ENCODE results near the gene EYS. TPM values are rescaled to one million over a fixed set of nuclear protein-coding genes. Genes with fewer than 3 reads are reported as not detected.

EYS gene
- total RNA-seq, 2 donors from 2014 or later, result not detected

DNA sequence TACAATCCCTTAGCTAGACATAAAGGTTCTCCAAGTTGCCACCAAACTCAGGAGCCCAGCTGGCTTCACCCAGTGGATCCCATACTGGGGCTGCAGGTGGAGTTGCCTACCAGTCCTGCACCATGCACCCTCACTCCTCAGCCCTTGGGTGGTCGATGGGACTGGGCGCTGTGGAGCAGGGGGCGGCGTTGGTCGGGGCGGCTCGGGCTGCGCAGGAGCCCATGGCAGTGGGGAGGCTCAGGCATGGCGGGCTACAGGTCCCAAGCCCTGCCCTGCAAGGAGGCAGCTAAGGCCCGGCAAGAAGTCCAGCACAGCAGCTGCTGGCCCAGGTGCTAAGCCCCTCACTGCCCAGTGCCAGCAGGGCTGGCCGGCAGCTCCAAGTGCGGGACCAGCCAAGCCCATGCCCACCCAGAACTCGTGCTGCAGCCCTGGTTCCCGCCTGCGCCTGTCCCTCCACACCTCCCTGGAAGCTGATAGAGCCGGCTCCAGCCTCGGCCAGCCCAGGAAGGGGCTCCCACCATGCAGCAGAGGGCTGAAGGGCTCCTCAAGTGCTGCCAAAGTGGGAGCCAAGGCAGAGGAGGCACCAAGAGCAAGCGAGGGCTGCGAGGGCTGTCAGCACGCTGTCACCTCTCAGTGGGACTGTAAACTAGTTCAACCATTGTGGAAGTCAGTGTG is 1159.3 kb downstream of the EYS start:
- no peak overlapping the region for H3K4me3 ChIP-seq
- TF ChIP-seq, protein P1, sequence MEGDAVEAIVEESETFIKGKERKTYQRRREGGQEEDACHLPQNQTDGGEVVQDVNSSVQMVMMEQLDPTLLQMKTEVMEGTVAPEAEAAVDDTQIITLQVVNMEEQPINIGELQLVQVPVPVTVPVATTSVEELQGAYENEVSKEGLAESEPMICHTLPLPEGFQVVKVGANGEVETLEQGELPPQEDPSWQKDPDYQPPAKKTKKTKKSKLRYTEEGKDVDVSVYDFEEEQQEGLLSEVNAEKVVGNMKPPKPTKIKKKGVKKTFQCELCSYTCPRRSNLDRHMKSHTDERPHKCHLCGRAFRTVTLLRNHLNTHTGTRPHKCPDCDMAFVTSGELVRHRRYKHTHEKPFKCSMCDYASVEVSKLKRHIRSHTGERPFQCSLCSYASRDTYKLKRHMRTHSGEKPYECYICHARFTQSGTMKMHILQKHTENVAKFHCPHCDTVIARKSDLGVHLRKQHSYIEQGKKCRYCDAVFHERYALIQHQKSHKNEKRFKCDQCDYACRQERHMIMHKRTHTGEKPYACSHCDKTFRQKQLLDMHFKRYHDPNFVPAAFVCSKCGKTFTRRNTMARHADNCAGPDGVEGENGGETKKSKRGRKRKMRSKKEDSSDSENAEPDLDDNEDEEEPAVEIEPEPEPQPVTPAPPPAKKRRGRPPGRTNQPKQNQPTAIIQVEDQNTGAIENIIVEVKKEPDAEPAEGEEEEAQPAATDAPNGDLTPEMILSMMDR (IDR thresholded peaks at IDR 0.05), result no peak
- H3K27ac ChIP-seq, result no peak overlapping the region
- no peaks in the 10 kb centered on the region for H3K4me1 ChIP-seq
- no peak for DNase-seq (ENCODE audit: low spot score)
- no peaks in the 10 kb centered on the region for H3K27me3 ChIP-seq
- no peaks in the 10 kb centered on the region for H3K36me3 ChIP-seq
- no peaks in the 10 kb centered on the region for H3K9me3 ChIP-seq

DNA sequence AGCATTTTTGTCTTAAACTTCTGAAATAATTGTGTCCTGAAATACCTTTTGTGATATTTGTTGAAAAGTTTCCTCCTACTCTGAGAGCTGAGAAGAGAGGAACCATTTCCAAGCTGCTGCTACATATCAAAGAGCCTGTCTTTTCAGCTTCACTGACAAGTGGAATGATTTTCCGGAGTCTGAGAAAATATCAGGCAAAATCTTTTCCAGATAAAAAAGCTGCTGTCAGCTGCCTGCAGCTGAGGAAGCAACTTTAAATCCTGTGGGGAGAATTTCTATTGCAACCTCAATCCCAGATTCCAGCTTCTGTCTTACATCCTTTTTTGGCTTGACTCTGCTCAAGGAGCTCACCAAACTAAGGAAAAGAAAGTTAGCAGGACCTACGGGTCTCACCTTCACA is 1167.1 kb downstream of the EYS start:
- TF ChIP-seq, protein P1 (IDR thresholded peaks at IDR 0.05), result no peak
- H3K27ac ChIP-seq, result no peak overlapping the region
- no peaks in the 10 kb centered on the region for H3K27me3 ChIP-seq
- no peaks in the 10 kb centered on the region for H3K9me3 ChIP-seq
- no peak for DNase-seq (ENCODE audit: low spot score)
- no peak overlapping the region for H3K4me3 ChIP-seq
- H3K36me3 ChIP-seq, result no peaks in the 10 kb centered on the region
- no peaks in the 10 kb centered on the region for H3K4me1 ChIP-seq

DNA sequence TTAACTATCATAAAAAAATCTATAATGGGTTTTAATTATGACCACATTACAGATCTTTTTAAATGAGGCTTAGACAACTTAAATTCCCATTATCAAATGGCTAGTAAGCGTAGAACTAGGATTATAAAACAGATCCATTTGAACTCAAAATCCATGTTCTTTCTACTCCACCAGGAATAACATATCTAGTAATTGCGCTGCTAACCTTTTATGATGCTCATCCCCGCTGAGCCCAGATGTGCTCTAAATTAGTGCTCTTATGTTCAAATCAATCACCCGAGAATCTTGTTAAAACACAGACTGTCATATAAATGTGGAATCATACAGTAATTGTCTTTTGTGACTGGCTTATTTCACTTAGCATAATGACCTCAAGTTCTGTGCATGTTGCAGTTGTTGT is 1168.3 kb downstream of the EYS start:
- H3K4me3 ChIP-seq, result no peak overlapping the region
- no peaks in the 10 kb centered on the region for H3K27me3 ChIP-seq
- TF ChIP-seq, protein P1 (IDR thresholded peaks at IDR 0.05), result no peak
- no peaks in the 10 kb centered on the region for H3K9me3 ChIP-seq
- DNase-seq (ENCODE audit: low spot score), result no peak
- no peaks in the 10 kb centered on the region for H3K36me3 ChIP-seq
- no peaks in the 10 kb centered on the region for H3K4me1 ChIP-seq
- no peak overlapping the region for H3K27ac ChIP-seq

DNA sequence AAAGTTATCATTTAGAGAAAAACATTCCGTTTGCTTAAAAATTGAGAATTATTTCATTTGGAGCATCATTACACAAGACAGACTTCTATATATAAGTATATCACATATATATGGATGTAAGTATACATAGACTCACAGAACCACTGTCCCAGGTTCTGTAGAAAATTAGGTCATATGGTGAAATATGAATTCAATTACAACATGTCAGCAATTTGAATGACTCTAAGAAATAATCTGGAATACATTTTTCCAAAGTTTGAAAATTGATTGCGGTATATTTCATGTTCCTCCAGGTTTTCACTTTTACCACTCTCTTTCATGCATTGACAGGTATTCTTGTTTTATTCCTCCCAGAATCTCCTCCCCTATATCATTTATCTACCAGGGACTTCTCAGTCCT is 1179.1 kb downstream of the EYS start:
- TF ChIP-seq, protein P1 (IDR thresholded peaks at IDR 0.05), result no peak
- Histone ChIP-seq H3K36me3 (no peaks in the 10 kb centered on the region), H3K27ac (no peak overlapping the region), H3K27me3 (no peaks in the 10 kb centered on the region), H3K9me3 (no peaks in the 10 kb centered on the region), H3K4me1 (no peaks in the 10 kb centered on the region), H3K4me3 (no peak overlapping the region)
- DNase-seq (ENCODE audit: low spot score), result no peak

DNA sequence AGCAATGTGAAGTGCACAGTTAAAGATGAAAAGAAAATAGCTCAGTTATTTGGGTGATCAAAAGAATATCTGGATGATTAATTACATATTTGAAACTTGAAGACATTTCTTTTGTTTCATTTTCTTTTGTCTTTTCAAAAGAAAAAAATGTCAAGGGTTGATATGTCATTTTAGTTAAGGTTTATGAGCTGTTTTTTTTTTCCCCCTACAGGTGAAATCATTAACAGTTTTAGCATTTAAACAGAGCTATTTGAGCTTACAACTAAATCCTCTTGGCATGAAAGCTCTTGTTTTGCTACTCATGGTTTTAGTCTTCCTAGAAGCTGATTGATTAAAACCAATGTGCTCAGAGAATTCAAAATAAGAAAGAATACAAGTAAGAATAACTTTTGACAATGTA is 1184.2 kb downstream of the EYS start:
- H3K36me3 ChIP-seq, result no peaks in the 10 kb centered on the region
- no peak overlapping the region for H3K27ac ChIP-seq
- TF ChIP-seq, protein P1 (IDR thresholded peaks at IDR 0.05), result no peak
- no peak overlapping the region for H3K4me3 ChIP-seq
- no peak for DNase-seq (ENCODE audit: low spot score)
- no peaks in the 10 kb centered on the region for H3K27me3 ChIP-seq
- H3K9me3 ChIP-seq, result no peaks in the 10 kb centered on the region
- no peaks in the 10 kb centered on the region for H3K4me1 ChIP-seq

DNA sequence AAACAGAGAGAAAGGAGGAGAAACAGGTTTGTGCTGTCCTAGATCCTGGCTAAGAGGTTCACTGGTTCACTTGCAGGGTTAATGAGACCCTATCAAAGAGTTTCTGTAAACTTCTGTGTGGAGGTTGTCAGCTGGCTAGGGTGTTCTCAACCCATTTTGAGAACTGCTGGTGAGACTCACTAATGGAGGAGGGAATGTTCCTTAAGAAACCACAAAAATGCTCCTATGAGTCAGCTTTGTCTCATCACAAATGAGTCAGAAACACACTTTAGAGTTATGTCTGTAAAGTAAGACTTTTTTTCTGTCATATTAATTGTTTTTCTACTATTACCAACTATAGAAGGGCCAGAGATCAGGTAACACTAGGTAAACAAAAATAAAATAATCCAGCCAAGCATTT is 1187.0 kb downstream of the EYS start:
- H3K9me3 ChIP-seq, result no peaks in the 10 kb centered on the region
- no peak overlapping the region for H3K27ac ChIP-seq
- no peaks in the 10 kb centered on the region for H3K4me1 ChIP-seq
- H3K27me3 ChIP-seq, result no peaks in the 10 kb centered on the region
- no peaks in the 10 kb centered on the region for H3K36me3 ChIP-seq
- DNase-seq (ENCODE audit: low spot score), result no peak
- H3K4me3 ChIP-seq, result no peak overlapping the region
- TF ChIP-seq, protein P1 (IDR thresholded peaks at IDR 0.05), result no peak

Data from right atrium auricular region (tissue), 2 donors.